Stimulated activated naive CD8-positive, alpha-beta T cell treated with anti-CD3 and anti-CD28 coated beads, Interleukin-15, amount 100 ng/mL, for 72 hours (primary cell): Measurements from ENCODE around the gene TRPV2.

ENCODE experiments used
- ATAC-seq: fragments of 150-1000 bp; cut with Tn5 transposase; 2 replicates; pipeline ENCODE4 v1.10.0; 2021; ENCODE audit warnings: mild to moderate bottlenecking, moderate library complexity
- DNase-seq, 2 donors: peaks; one replicate each; pipeline ENCODE4 v3.0.0; 2021 to 2022
- H3K27ac Mint-ChIP-seq, 2 donors: one replicate each; pipeline ENCODE4 v1.8.0; 2022; ENCODE audit warnings: mild to moderate bottlenecking in 2 of 2, mixed read lengths in 2 of 2, moderate library complexity in 2 of 2
- H3K27me3 Mint-ChIP-seq: one replicate; pipeline ENCODE4 v1.8.0; 2022; ENCODE audit warnings: mixed read lengths
- H3K4me1 Mint-ChIP-seq: one replicate; pipeline ENCODE4 v1.8.0; 2022; ENCODE audit warnings: mild to moderate bottlenecking, mixed read lengths
- H3K4me3 Mint-ChIP-seq, 2 donors: one replicate each; pipeline ENCODE4 v1.8.0; 2022; ENCODE audit warnings: mild to moderate bottlenecking in 2 of 2, mixed read lengths in 2 of 2, moderate library complexity in 1 of 2
- H3K9me3 Mint-ChIP-seq, 2 donors: one replicate each; pipeline ENCODE4 v1.8.0; 2022; ENCODE audit warnings: mixed read lengths in 2 of 2

TRPV2 gene

DNA sequence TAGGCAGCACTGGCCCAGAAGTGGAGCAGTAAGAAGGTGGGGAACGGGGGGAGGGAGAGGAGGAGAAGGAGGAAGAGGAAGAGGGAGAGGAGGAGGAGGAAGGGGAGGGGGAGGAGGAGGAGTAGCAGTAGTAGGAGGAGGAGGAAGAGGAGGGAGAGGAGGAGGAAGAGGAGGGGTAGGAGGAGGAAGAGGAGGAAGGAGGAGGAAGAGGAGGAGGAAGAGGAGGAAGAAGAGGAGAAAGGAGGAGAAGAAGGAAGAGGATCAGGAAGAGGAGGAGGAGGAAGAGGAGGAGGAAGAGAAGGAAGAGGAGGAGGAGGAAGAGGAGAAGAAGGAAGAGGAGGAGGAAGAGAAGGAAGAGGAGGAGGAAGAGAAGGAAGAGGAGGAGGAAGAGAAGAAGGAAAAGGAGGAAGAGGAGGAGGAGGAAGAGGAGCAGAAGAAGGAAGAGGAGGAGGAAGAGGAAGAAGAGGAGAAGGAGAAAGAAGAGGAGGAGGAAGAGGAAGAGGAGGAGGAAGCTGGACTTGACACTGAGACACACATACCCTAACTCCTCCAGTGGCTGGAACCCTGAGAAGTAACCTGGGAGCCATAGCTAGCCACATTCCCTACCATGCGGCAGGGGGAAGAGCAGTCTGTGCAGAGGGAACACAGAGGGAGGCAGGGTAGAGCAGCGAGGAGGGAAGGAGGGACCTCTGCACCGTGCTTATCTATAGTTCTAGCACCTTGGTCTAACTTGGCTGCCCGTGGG lies 40.8 kb downstream of the TRPV2 start:
- Mint-ChIP-seq H3K4me3 (no peak overlapping the region), H3K9me3 (no peaks in the 10 kb centered on the region), H3K4me1 (peaks cover 18% of the 10 kb centered on the region), H3K27me3 (no peaks in the 10 kb centered on the region), H3K27ac (peak overlapping the region in 1 of 2 donors; percentile 64)
- no peak for DNase-seq
- ATAC-seq: no peak

DNA sequence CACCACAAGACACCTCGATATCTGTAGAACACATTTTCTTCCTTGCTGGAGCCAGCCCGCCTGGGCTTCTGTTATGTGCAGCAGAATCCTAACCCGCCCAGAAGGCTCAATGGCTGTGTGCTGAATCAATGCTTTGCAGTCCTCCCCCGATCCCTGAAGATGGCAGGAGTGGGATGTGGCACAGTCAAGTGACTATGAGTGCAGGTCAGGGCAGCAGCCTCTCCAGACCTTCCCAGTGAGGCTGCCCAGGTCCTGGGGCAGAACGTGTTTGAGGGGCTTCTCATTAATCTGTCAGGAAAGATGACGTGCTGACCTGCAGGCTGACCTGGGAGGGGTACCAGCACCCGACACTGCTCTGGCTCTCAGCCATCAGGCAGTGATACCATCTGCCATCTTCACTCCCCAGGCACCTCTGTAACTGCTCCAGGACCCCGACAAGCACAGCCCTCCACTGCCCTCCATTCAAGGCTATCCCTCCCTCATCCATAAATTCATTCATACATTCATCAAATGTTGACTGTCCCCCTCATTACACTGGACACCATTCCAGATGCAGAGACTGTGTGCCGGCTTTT lies 41.5 kb downstream of the TRPV2 start:
- no peaks in the 10 kb centered on the region for H3K27me3 Mint-ChIP-seq
- H3K4me3 Mint-ChIP-seq: no peak overlapping the region
- H3K9me3 Mint-ChIP-seq: no peaks in the 10 kb centered on the region
- peaks cover 16% of the 10 kb centered on the region for H3K4me1 Mint-ChIP-seq
- no peak for DNase-seq
- H3K27ac Mint-ChIP-seq: no peak overlapping the region
- ATAC-seq: no peak

DNA sequence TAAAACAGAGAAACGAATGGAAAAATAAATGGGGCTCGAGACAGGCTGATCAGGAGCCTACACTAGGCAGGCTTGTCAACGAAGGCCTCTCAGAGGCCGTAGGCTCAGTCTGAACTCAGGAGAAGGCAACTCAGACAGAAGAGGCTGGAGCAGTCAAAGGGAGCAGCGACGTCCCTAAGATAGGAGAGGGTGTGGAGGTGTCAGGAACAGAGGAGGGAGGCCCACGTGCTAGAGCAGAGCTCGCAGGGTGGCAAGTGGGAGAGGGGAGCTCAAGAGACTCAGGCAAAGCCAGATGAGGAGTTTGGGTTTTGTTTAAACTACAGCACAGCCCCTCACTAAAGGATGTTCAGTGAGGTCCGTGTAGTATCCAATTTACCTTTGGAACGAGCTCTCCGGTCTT lies 43.9 kb downstream of the TRPV2 start:
- H3K27me3 Mint-ChIP-seq: no peaks in the 10 kb centered on the region
- H3K9me3 Mint-ChIP-seq: no peaks in the 10 kb centered on the region
- ATAC-seq (no peak), DNase-seq (no peak)
- H3K4me1 Mint-ChIP-seq: peaks cover 5% of the 10 kb centered on the region
- no peak overlapping the region for H3K4me3 Mint-ChIP-seq
- H3K27ac Mint-ChIP-seq: no peak overlapping the region

GRCh38 chr17:16459855-16460550 lies 44.6 kb downstream of the TRPV2 start:
- H3K9me3 Mint-ChIP-seq: no peaks in the 10 kb centered on the region
- H3K4me1 Mint-ChIP-seq: peaks cover 5% of the 10 kb centered on the region
- no peak overlapping the region for H3K4me3 Mint-ChIP-seq
- H3K27me3 Mint-ChIP-seq: no peaks in the 10 kb centered on the region
- peak; percentile 29 for ATAC-seq
- peak overlapping the region in 1 of 2 donors; percentile 34 for H3K27ac Mint-ChIP-seq
- no peak for DNase-seq

GRCh38 chr17:16460796-16461605 lies 45.6 kb downstream of the TRPV2 start:
- no peak for DNase-seq
- no peak for ATAC-seq
- Mint-ChIP-seq H3K27me3 (no peaks in the 10 kb centered on the region), H3K27ac (peak overlapping the region in 1 of 2 donors; percentile 35), H3K9me3 (no peaks in the 10 kb centered on the region), H3K4me1 (peaks cover 5% of the 10 kb centered on the region), H3K4me3 (no peak overlapping the region)

GRCh38 chr17:16461606-16461866 lies 46.2 kb downstream of the TRPV2 start:
- DNase-seq: no peak
- Mint-ChIP-seq H3K9me3 (no peaks in the 10 kb centered on the region), H3K4me3 (no peak overlapping the region), H3K27ac (no peak overlapping the region), H3K4me1 (peaks cover 5% of the 10 kb centered on the region), H3K27me3 (no peaks in the 10 kb centered on the region)
- ATAC-seq: no peak

DNA sequence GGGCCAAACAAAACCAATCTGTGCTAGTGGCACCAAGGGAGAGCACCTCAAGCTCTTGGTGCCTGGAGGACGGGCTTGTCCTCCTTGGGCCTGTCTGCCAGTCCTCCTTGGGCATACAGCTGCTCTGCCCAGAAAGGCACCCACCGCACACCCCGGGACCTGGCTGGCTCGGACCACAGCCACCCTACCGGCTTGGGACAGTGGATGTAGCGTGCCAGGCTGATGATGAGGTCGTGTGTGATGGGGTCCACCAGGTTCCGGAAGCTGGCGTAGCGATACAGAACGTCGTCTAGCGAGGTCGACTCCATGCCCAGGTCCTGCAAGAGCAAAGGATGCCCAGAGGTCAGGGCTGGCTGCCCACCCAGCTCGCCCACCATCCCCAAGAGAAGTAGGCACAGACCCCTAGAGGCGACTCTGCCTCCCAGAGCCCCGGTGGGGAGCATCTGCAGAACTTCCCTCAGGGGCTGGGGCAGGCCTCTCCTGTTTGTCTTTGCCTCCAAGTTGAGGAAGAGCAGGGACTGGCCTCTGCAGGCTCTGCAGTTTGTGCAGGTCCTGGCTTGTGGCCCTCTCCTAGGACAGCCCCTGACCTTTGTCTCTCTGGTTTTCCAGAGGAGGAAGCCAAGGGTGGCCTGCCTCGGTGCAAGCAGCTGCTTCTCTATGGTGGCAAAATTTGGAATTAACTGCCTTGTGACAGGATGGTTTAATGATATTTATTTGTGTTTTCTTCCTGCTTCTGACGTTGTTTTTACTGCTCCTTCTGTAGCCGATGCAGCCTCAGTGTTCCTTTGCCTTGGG lies 46.9 kb downstream of the TRPV2 start:
- no peak overlapping the region for H3K4me3 Mint-ChIP-seq
- no peaks in the 10 kb centered on the region for H3K27me3 Mint-ChIP-seq
- no peak for ATAC-seq
- peaks cover 2% of the 10 kb centered on the region for H3K4me1 Mint-ChIP-seq
- peak overlapping the region in 1 of 2 donors; percentile 38 for H3K27ac Mint-ChIP-seq
- DNase-seq: no peak
- H3K9me3 Mint-ChIP-seq: no peaks in the 10 kb centered on the region

GRCh38 chr17:16463358-16464302 lies 48.3 kb downstream of the TRPV2 start:
- Mint-ChIP-seq H3K4me3 (no peak overlapping the region), H3K27ac (peak overlapping the region in 1 of 2 donors; percentile 32)
- DNase-seq: no peak

GRCh38 chr17:16464303-16465051 lies 49.1 kb downstream of the TRPV2 start:
- DNase-seq (no peak), ATAC-seq (no peak)
- Mint-ChIP-seq H3K27ac (peak overlapping the region in 1 of 2 donors; percentile 93), H3K9me3 (no peaks in the 10 kb centered on the region), H3K4me3 (no peak overlapping the region), H3K27me3 (no peaks in the 10 kb centered on the region), H3K4me1 (no peaks in the 10 kb centered on the region)

More at GRCh38 chr17:16463358-16464302, 48.3 kb downstream of the TRPV2 start:
- ATAC-seq: no peak
- H3K4me1 Mint-ChIP-seq: no peaks in the 10 kb centered on the region
- H3K27me3 Mint-ChIP-seq: no peaks in the 10 kb centered on the region
- no peaks in the 10 kb centered on the region for H3K9me3 Mint-ChIP-seq

DNA sequence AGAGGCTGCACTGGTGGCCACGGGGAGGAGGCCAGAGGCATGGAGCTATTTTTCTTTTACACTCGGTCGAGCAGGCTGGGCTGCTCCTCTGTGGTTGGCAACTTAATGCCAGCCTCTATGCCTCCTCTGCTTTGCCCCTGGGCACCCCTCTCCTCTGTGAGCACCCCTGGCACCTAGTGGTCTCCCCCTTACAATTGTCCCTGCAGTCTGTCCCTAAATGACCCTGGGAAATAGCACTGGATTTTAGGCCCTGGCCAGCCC lies 49.6 kb downstream of the TRPV2 start:
- no peak for DNase-seq
- H3K4me3 Mint-ChIP-seq: no peak overlapping the region
- H3K27ac Mint-ChIP-seq: peak overlapping the region in 1 of 2 donors; percentile 58
- no peaks in the 10 kb centered on the region for H3K9me3 Mint-ChIP-seq
- ATAC-seq: no peak
- H3K27me3 Mint-ChIP-seq: no peaks in the 10 kb centered on the region
- H3K4me1 Mint-ChIP-seq: no peaks in the 10 kb centered on the region

GRCh38 chr17:16465861-16466338 lies 50.5 kb downstream of the TRPV2 start:
- Mint-ChIP-seq H3K4me3 (no peak overlapping the region), H3K9me3 (no peaks in the 10 kb centered on the region), H3K4me1 (no peaks in the 10 kb centered on the region), H3K27me3 (no peaks in the 10 kb centered on the region), H3K27ac (peak overlapping the region in 1 of 2 donors; percentile 83)
- DNase-seq (no peak), ATAC-seq (peak; percentile 26)

GRCh38 chr17:16466407-16466806 lies 51.0 kb downstream of the TRPV2 start:
- H3K9me3 Mint-ChIP-seq: no peaks in the 10 kb centered on the region
- DNase-seq (no peak), ATAC-seq (no peak)
- no peaks in the 10 kb centered on the region for H3K27me3 Mint-ChIP-seq
- peaks cover under 1% of the 10 kb centered on the region for H3K4me1 Mint-ChIP-seq
- no peak overlapping the region for H3K4me3 Mint-ChIP-seq
- no peak overlapping the region for H3K27ac Mint-ChIP-seq

- Mint-ChIP-seq H3K4me1 (peaks cover 7% of the 10 kb centered on the region), H3K27me3 (no peaks in the 10 kb centered on the region), H3K9me3 (no peaks in the 10 kb centered on the region), H3K27ac (no peak overlapping the region), H3K4me3 (no peak overlapping the region)
- ATAC-seq: no peak
- DNase-seq: no peak
These were observed 51.7 kb downstream of the TRPV2 start for GRCh38 chr17:16467044-16467443.

GRCh38 chr17:16467886-16468285 lies 52.5 kb downstream of the TRPV2 start:
- ATAC-seq (no peak), DNase-seq (no peak)
- Mint-ChIP-seq H3K4me1 (peaks cover 9% of the 10 kb centered on the region), H3K27me3 (no peaks in the 10 kb centered on the region), H3K9me3 (no peaks in the 10 kb centered on the region), H3K4me3 (no peak overlapping the region), H3K27ac (peak overlapping the region in 1 of 2 donors; percentile 15)
